ENCODE data around the gene BCDIN3D.

- TF ChIP-seq, protein P1, sequence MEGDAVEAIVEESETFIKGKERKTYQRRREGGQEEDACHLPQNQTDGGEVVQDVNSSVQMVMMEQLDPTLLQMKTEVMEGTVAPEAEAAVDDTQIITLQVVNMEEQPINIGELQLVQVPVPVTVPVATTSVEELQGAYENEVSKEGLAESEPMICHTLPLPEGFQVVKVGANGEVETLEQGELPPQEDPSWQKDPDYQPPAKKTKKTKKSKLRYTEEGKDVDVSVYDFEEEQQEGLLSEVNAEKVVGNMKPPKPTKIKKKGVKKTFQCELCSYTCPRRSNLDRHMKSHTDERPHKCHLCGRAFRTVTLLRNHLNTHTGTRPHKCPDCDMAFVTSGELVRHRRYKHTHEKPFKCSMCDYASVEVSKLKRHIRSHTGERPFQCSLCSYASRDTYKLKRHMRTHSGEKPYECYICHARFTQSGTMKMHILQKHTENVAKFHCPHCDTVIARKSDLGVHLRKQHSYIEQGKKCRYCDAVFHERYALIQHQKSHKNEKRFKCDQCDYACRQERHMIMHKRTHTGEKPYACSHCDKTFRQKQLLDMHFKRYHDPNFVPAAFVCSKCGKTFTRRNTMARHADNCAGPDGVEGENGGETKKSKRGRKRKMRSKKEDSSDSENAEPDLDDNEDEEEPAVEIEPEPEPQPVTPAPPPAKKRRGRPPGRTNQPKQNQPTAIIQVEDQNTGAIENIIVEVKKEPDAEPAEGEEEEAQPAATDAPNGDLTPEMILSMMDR (IDR thresholded peaks at IDR 0.05): no peak
- TF ChIP-seq POLR2AphosphoS5 (IDR thresholded peaks at IDR 0.05): no peak
These were observed 27.1 kb upstream of the BCDIN3D start for GRCh38 chr12:49869816-49870500.
